ENCODE data around the gene ZBTB7C.

ZBTB7C gene

GRCh38 chr18:47995654-47996053 lies 413.5 kb downstream of the ZBTB7C start:
- no peak for DNase-seq (ENCODE audit: low read depth)
- no peak overlapping the region for H3K4me3 ChIP-seq (ENCODE audit: low read depth, low read length)
- no peak for TF ChIP-seq CTCF (IDR thresholded peaks at IDR 0.05; ENCODE audit: low read depth, low read length, missing control alignments)

- no peak overlapping the region for H3K4me3 ChIP-seq (ENCODE audit: low read depth, low read length)
- TF ChIP-seq CTCF (IDR thresholded peaks at IDR 0.05; ENCODE audit: low read depth, low read length, missing control alignments), result no peak
- DNase-seq (ENCODE audit: low read depth), result no peak
Measured at GRCh38 chr18:47993409-47993808, 415.8 kb downstream of the ZBTB7C start.

GRCh38 chr18:47992976-47993375 lies 416.2 kb downstream of the ZBTB7C start:
- no peak for TF ChIP-seq CTCF (IDR thresholded peaks at IDR 0.05; ENCODE audit: low read depth, low read length, missing control alignments)
- no peak overlapping the region for H3K4me3 ChIP-seq (ENCODE audit: low read depth, low read length)
- no peak for DNase-seq (ENCODE audit: low read depth)

GRCh38 chr18:47992266-47992665 lies 416.9 kb downstream of the ZBTB7C start:
- H3K4me3 ChIP-seq (ENCODE audit: low read depth, low read length), result no peak overlapping the region
- no peak for DNase-seq (ENCODE audit: low read depth)
- TF ChIP-seq CTCF (IDR thresholded peaks at IDR 0.05; ENCODE audit: low read depth, low read length, missing control alignments), result no peak

GRCh38 chr18:47990981-47991380 lies 418.2 kb downstream of the ZBTB7C start:
- no peak for TF ChIP-seq CTCF (IDR thresholded peaks at IDR 0.05; ENCODE audit: low read depth, low read length, missing control alignments)
- no peak for DNase-seq (ENCODE audit: low read depth)
- no peak overlapping the region for H3K4me3 ChIP-seq (ENCODE audit: low read depth, low read length)

- no peak overlapping the region for H3K4me3 ChIP-seq (ENCODE audit: low read depth, low read length)
- DNase-seq (ENCODE audit: low read depth), result no peak
- TF ChIP-seq CTCF (IDR thresholded peaks at IDR 0.05; ENCODE audit: low read depth, low read length, missing control alignments), result no peak
Measured at GRCh38 chr18:47987388-47987699, 421.8 kb downstream of the ZBTB7C start.

- DNase-seq (ENCODE audit: low read depth), result no peak
- H3K4me3 ChIP-seq (ENCODE audit: low read depth, low read length), result no peak overlapping the region
- TF ChIP-seq CTCF (IDR thresholded peaks at IDR 0.05; ENCODE audit: low read depth, low read length, missing control alignments), result no peak
Measured at GRCh38 chr18:47986620-47987387, 422.4 kb downstream of the ZBTB7C start.
